Mesendoderm (in vitro differentiated cells): ENCODE data around the gene HNRNPU.
A peak's percentile ranks its signal among the peaks of the same experiment; 100 is the strongest.
"Not testable (repeated sequence)": the region's sequence is repeated elsewhere in the genome, so short reads cannot be mapped to it uniquely, and the experiment has no call there.

Source experiments
- DNase-seq: peaks from one replicate; pipeline ENCODE4 v3.0.0; 2013
- H2AK5ac ChIP-seq: 2 replicates; pipeline ENCODE4 v1.6.1; 2013; ENCODE audit warnings: low read length, inconsistent platforms
- H2BK120ac ChIP-seq: 2 replicates; pipeline ENCODE4 v1.6.1; 2013; ENCODE audit warnings: low read depth, mild to moderate bottlenecking, low read length, moderate library complexity, mixed read lengths
- H2BK15ac ChIP-seq: replicated peaks from 2 replicates; pipeline ENCODE4 v1.6.1; 2013; ENCODE audit warnings: low read depth, mild to moderate bottlenecking, moderate library complexity
- H2BK5ac ChIP-seq: 2 replicates; pipeline ENCODE4 v1.6.1; 2013; ENCODE audit warnings: low read length, inconsistent platforms
- H3K18ac ChIP-seq: 2 replicates; pipeline ENCODE4 v1.6.1; 2013; ENCODE audit warnings: mild to moderate bottlenecking, low read length, mixed read lengths
- H3K23ac ChIP-seq: one replicate; pipeline ENCODE4 v1.6.1; 2013; ENCODE audit warnings: low read length
- H3K27ac ChIP-seq: 2 replicates; pipeline ENCODE4 v1.5.1; 2013; ENCODE audit warnings: low read depth, mild to moderate bottlenecking, inconsistent platforms, low read length, moderate library complexity
- H3K27me3 ChIP-seq: 2 replicates; pipeline ENCODE4 v1.6.1; 2013; ENCODE audit warnings: low read length, control low read depth, mild to moderate bottlenecking, inconsistent platforms; ENCODE audit not compliant: insufficient read depth, poor library complexity
- H3K36me3 ChIP-seq: 2 replicates; pipeline ENCODE4 v1.6.1; 2013; ENCODE audit warnings: low read length, inconsistent platforms; ENCODE audit not compliant: control insufficient read depth, insufficient read depth
- H3K4ac ChIP-seq: one replicate; pipeline ENCODE4 v1.6.1; 2013; ENCODE audit warnings: low read depth, mild to moderate bottlenecking, low read length, moderate library complexity
- H3K4me1 ChIP-seq: 2 replicates; pipeline ENCODE4 v1.6.1; 2013; ENCODE audit warnings: low read depth, low read length, inconsistent platforms; ENCODE audit not compliant: control insufficient read depth
- H3K4me2 ChIP-seq: 2 replicates; pipeline ENCODE4 v1.6.1; 2013; ENCODE audit warnings: low read length
- H3K4me3 ChIP-seq: 2 replicates; pipeline ENCODE4 v1.5.1; 2013; ENCODE audit warnings: mild to moderate bottlenecking, low read length
- H3K56ac ChIP-seq: one replicate; pipeline ENCODE4 v1.6.1; 2013; ENCODE audit warnings: low read length
- H3K79me1 ChIP-seq: 2 replicates; pipeline ENCODE4 v1.6.1; 2013; ENCODE audit warnings: low read length, inconsistent platforms
- H3K79me2 ChIP-seq: 2 replicates; pipeline ENCODE4 v1.6.1; 2013; ENCODE audit warnings: mild to moderate bottlenecking, low read length; ENCODE audit not compliant: control insufficient read depth, insufficient read depth
- H3K9ac ChIP-seq: 2 replicates; pipeline ENCODE4 v1.6.1; 2013; ENCODE audit warnings: low read length, inconsistent platforms
- H4K5ac ChIP-seq: one replicate; pipeline ENCODE4 v1.6.1; 2013; ENCODE audit warnings: low read length
- H4K8ac ChIP-seq: one replicate; pipeline ENCODE4 v1.6.1; 2013; ENCODE audit warnings: low read depth, mild to moderate bottlenecking, control low read depth, low read length, moderate library complexity
- WGBS: extraction: QIAGEN DNeasy Blood & Tissue Kit; methylation state at CpG from one replicate; pipeline ENCODE4 v1.1.7; 2013; ENCODE audit warnings: low lambda C conversion rate, missing lambda C conversion rate; ENCODE audit not compliant: insufficient coverage; ENCODE audit errors: extremely low coverage; 5-methylcytosine and 5-hydroxymethylcytosine counted together

The HNRNPU gene

GRCh38 chr1:244836135-244836521 lies 28.2 kb downstream of the HNRNPU start:
- Histone ChIP-seq H2AK5ac (peak overlapping the region; percentile 27), H3K36me3 (peaks cover 2% of the 10 kb centered on the region), H3K4me3 (peak overlapping the region; percentile 86), H3K4ac (no peak overlapping the region), H3K4me2 (peak overlapping the region; percentile 77), H3K18ac (peak overlapping the region; percentile 92), H3K56ac (peak overlapping the region; percentile 97), H2BK5ac (peak overlapping the region; percentile 13), H4K8ac (no peak overlapping the region), H3K79me2 (peaks cover 20% of the 10 kb centered on the region), H3K9ac (peak overlapping the region; percentile 88), H3K27me3 (no peaks in the 10 kb centered on the region), H4K5ac (no peak overlapping the region), H2BK120ac (no peak overlapping the region), H3K4me1 (peaks cover 2% of the 10 kb centered on the region), H3K23ac (no peak overlapping the region), H3K79me1 (peaks cover 5% of the 10 kb centered on the region), H3K27ac (peak overlapping the region; percentile 100), H2BK15ac (no peak overlapping the region)
- WGBS = no CpG with 5 or more reads among the region's 7 CpGs
- DNase-seq = peak; percentile 57

- Histone ChIP-seq H3K79me1 (peaks cover 5% of the 10 kb centered on the region), H3K18ac (peak within 1 kb of the TSS; percentile 98), H3K4me2 (peak within 1 kb of the TSS; percentile 92), H3K27me3 (no peaks in the 10 kb centered on the region), H2BK120ac (no peak within 1 kb of the TSS), H3K56ac (peak within 1 kb of the TSS; percentile 99), H3K36me3 (peaks cover 2% of the 10 kb centered on the region), H3K4me3 (peak within 1 kb of the TSS; percentile 86), H3K79me2 (peaks cover 20% of the 10 kb centered on the region), H4K8ac (peak within 1 kb of the TSS; percentile 97), H3K23ac (no peak within 1 kb of the TSS), H3K27ac (peak within 1 kb of the TSS; percentile 100), H2AK5ac (peak within 1 kb of the TSS; percentile 27), H3K4me1 (peaks cover 2% of the 10 kb centered on the region), H2BK5ac (peak within 1 kb of the TSS; percentile 94), H3K9ac (peak within 1 kb of the TSS; percentile 93), H4K5ac (peak within 1 kb of the TSS; percentile 99), H2BK15ac (no peak within 1 kb of the TSS), H3K4ac (peak within 1 kb of the TSS; percentile 94)
- peak; percentile 96 for DNase-seq
- no CpG with 5 or more reads among the region's 77 CpGs for WGBS
These were observed 28.8 kb downstream of the HNRNPU start, which contains the start of gene COX20 for GRCh38 chr1:244835276-244836134. Gene COX20, plus strand, starts transcription at chr1:244835658. Its CDS starts 57 bp downstream, at chr1:244835715.

DNA sequence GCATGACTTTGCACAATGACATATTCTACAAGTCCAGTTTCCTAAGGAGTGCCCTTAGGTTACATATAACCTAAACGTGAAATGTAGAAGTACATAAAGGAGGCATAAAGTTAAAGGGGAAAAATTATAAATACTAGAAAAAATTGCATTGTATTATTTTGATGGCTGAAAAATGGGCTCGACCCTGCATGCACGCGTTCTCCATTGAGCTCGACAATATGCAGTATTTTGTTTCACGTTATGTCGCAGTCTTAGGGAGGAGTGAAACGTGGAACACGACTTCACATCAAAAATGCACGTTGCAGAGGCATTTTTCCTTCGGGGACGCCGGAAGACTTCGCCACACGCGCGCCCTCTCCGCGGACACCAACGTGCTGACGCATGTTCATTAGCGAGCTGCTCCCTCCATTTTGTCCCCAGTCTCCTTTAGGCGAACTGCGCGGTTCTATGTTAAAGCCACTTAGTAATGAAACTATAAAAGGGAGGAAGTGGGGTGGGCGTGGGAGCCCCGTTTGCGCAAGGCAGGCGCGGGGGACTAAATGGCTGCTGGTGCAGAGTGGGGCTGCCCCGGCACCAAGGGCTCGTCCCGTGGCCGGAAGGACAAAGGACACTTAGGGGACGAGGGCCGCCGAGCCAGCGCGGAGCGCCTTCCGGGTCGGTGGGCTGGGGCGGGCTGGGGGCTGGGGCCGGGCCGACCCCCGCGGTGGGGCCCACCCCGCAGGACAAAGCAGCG lies 29.6 kb downstream of the HNRNPU start:
- peak overlapping the region; percentile 99 for H3K27ac ChIP-seq
- H3K23ac ChIP-seq = no peak overlapping the region
- H4K8ac ChIP-seq = no peak overlapping the region
- no peak overlapping the region for H2BK15ac ChIP-seq
- peak overlapping the region; percentile 92 for H3K4me2 ChIP-seq
- peak overlapping the region; percentile 89 for H2AK5ac ChIP-seq
- peak overlapping the region; percentile 83 for H3K4ac ChIP-seq
- no peaks in the 10 kb centered on the region for H3K36me3 ChIP-seq
- peaks cover 2% of the 10 kb centered on the region for H3K4me1 ChIP-seq
- no CpG with 5 or more reads among the region's 49 CpGs for WGBS
- H2BK5ac ChIP-seq = peak overlapping the region; percentile 94
- H3K9ac ChIP-seq = peak overlapping the region; percentile 93
- H3K4me3 ChIP-seq = peak overlapping the region; percentile 52
- H3K18ac ChIP-seq = peak overlapping the region; percentile 99
- no peak for DNase-seq
- no peaks in the 10 kb centered on the region for H3K27me3 ChIP-seq
- peak overlapping the region; percentile 99 for H4K5ac ChIP-seq
- H3K56ac ChIP-seq = peak overlapping the region; percentile 99
- peaks cover 16% of the 10 kb centered on the region for H3K79me2 ChIP-seq
- H2BK120ac ChIP-seq = no peak overlapping the region
- peaks cover 2% of the 10 kb centered on the region for H3K79me1 ChIP-seq

GRCh38 chr1:244833734-244834542 lies 30.4 kb downstream of the HNRNPU start:
- peak; percentile 79 for DNase-seq
- H3K9ac ChIP-seq = peak overlapping the region; percentile 93
- peak overlapping the region; percentile 88 for H4K5ac ChIP-seq
- peaks cover 16% of the 10 kb centered on the region for H3K79me2 ChIP-seq
- no peaks in the 10 kb centered on the region for H3K27me3 ChIP-seq
- H3K4me3 ChIP-seq = no peak overlapping the region
- H4K8ac ChIP-seq = no peak overlapping the region
- peaks cover 2% of the 10 kb centered on the region for H3K4me1 ChIP-seq
- peak overlapping the region; percentile 94 for H2BK15ac ChIP-seq
- H3K18ac ChIP-seq = peak overlapping the region; percentile 99
- H3K27ac ChIP-seq = peak overlapping the region; percentile 99
- peaks cover 2% of the 10 kb centered on the region for H3K79me1 ChIP-seq
- no peak overlapping the region for H3K23ac ChIP-seq
- H2AK5ac ChIP-seq = peak overlapping the region; percentile 89
- no peak overlapping the region for H2BK5ac ChIP-seq
- H3K4me2 ChIP-seq = peak overlapping the region; percentile 6
- H3K56ac ChIP-seq = peak overlapping the region; percentile 99
- no CpG with 5 or more reads among the region's 32 CpGs for WGBS
- no peaks in the 10 kb centered on the region for H3K36me3 ChIP-seq
- H3K4ac ChIP-seq = peak overlapping the region; percentile 70
- peak overlapping the region; percentile 56 for H2BK120ac ChIP-seq

DNA sequence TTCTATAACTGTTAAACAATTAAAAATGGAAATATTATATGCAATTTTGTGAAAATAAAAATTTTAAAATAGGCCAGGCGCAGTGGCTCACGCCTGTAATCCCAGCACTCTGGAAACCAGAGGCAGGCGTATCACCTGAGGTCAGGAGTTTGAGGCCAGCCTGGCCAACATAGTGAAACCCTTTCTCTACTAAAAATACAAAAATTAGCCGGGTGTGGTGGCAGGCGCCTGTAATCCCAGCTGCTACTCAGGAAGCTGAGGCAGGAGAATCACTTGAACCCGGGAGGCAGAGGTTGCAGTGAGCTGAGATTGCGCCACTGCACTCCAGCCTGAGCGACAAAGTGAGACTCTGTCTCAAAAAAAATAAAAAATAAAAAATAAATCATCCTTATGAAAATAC lies 31.1 kb downstream of the HNRNPU start:
- not testable (repeated sequence) for H3K4me2 ChIP-seq, H3K4me3 ChIP-seq, H3K18ac ChIP-seq, H3K4me1 ChIP-seq, H3K23ac ChIP-seq, H2BK5ac ChIP-seq, H2BK120ac ChIP-seq, H4K5ac ChIP-seq, H3K79me1 ChIP-seq, H3K27ac ChIP-seq, H3K27me3 ChIP-seq, H3K56ac ChIP-seq, H3K36me3 ChIP-seq, H2BK15ac ChIP-seq, DNase-seq, H3K9ac ChIP-seq, H3K4ac ChIP-seq, H2AK5ac ChIP-seq
- no CpG with 5 or more reads among the region's 8 CpGs for WGBS
- H3K79me2 ChIP-seq = peaks cover 16% of the 10 kb centered on the region
- peak overlapping the region; percentile 65 for H4K8ac ChIP-seq
